GM12878 (cell line): Measurements from ENCODE around the gene CD52. TPM values are rescaled to one million over a fixed set of nuclear protein-coding genes. Genes with fewer than 3 reads are reported as not detected.

Experiments
- ATAC-seq: fragments of 200-7000 bp; cut with Tn5 transposase; 3 replicates; pipeline ENCODE4 v1.9.1; 2020; ENCODE audit warnings: mild to moderate bottlenecking, moderate library complexity
- BruUV-seq: library from RNA; stranded (reverse); fragments of 400-500 nt; replicated peaks from 2 replicates; lab custom pipeline; 2021; lab: Mats Ljungman, UMichigan
- CTCF ChIA-PET: fragments of 300-600 bp; sonication (Branson Sonifier 250); formaldehyde crosslinking; extraction: SDS; loops from one replicate; lab custom pipeline; 2021; ENCODE audit warnings: inconsistent platforms; lab: Yijun Ruan, JAX
- POLR2A ChIA-PET: fragments of 350-600 bp; formaldehyde crosslinking; extraction: SDS; loops from one replicate; lab custom pipeline; 2021; ENCODE audit warnings: inconsistent platforms; lab: Charles Lee
- RAD21 ChIA-PET: fragments of 300-600 bp; sonication (Branson Sonifier 250); formaldehyde crosslinking; loops from one replicate; lab custom pipeline; 2023; ENCODE audit warnings: antibody characterized with exemption; ENCODE audit not compliant: unreplicated experiment; lab: Charles Lee
- SMC1A ChIA-PET: fragments of 300-600 bp; sonication (Branson Sonifier 250); formaldehyde crosslinking; loops from one replicate; lab custom pipeline; 2023; ENCODE audit not compliant: unreplicated experiment, uncharacterized antibody; lab: Charles Lee
- DNase-seq: peaks from one replicate; pipeline ENCODE4 v3.0.0-alpha.2; 2011; ENCODE audit warnings: low read depth, low spot score
- FAIRE-seq: peaks from 3 replicates; lab custom pipeline; 2011; peaks lifted over from hg19 to GRCh38; lab: Jason Lieb, UNC
- H2AFZ ChIP-seq: 2 replicates; pipeline ENCODE4 v1.6.0; 2011; ENCODE audit warnings: low read depth, low read length, control low read depth; ENCODE audit not compliant: control insufficient read depth
- H3K27ac ChIP-seq: 2 replicates; pipeline ENCODE4 v1.5.1; 2011; ENCODE audit warnings: control low read depth; ENCODE audit not compliant: control insufficient read depth, insufficient read depth
- H3K27me3 ChIP-seq, 2 experiments: replicated peaks in 1 of 2; 2 replicates each; pipeline versions ENCODE4 v1.6.0 to v1.6.1; 2011; ENCODE audit warnings: low read length in 1 of 2; ENCODE audit not compliant: control insufficient read depth in 2 of 2, insufficient read depth in 2 of 2
- H3K36me3 ChIP-seq, 2 experiments: 2 replicates each; pipeline ENCODE4 v1.5.1; 2011; ENCODE audit warnings: low read length in 1 of 2; ENCODE audit not compliant: control insufficient read depth in 2 of 2, insufficient read depth in 2 of 2
- H3K4me1 ChIP-seq: 2 replicates; pipeline ENCODE4 v1.6.1; 2011; ENCODE audit warnings: mild to moderate bottlenecking, low read length, moderate library complexity, mixed read lengths; ENCODE audit not compliant: control insufficient read depth, insufficient read depth
- H3K4me2 ChIP-seq: 2 replicates; pipeline ENCODE4 v1.6.0; 2011; ENCODE audit warnings: control low read depth; ENCODE audit not compliant: control insufficient read depth, insufficient read depth
- H3K4me3 ChIP-seq: fragments of 200-600 bp; sonication (generic); 2 replicates; pipeline ENCODE4 v1.5.1; 2016
- H3K79me2 ChIP-seq: 2 replicates; pipeline ENCODE4 v1.6.0; 2011; ENCODE audit warnings: low read length; ENCODE audit not compliant: control insufficient read depth, insufficient read depth
- H3K9ac ChIP-seq: 2 replicates; pipeline ENCODE4 v1.8.0; 2011; ENCODE audit warnings: low read length, control low read depth, mixed read lengths; ENCODE audit not compliant: control insufficient read depth, insufficient read depth
- H3K9me3 ChIP-seq: replicated peaks from 3 replicates; pipeline ENCODE4 v1.5.1; 2011; ENCODE audit warnings: mild to moderate bottlenecking, low read length; ENCODE audit not compliant: control insufficient read depth, insufficient read depth
- H4K20me1 ChIP-seq: 2 replicates; pipeline ENCODE4 v1.6.0; 2011; ENCODE audit not compliant: control insufficient read depth, insufficient read depth
- CREM ChIP-seq: IDR thresholded peaks from 2 replicates; pipeline ENCODE4 v1.6.1; 2014; ENCODE audit warnings: antibody characterized with exemption, low read depth
- CUX1 ChIP-seq: IDR thresholded peaks from 2 replicates; pipeline ENCODE4 v1.6.1; 2012; ENCODE audit warnings: improper control_type of control experiment, low read depth, low read length; ENCODE audit not compliant: insufficient replicate concordance
- E2F4 ChIP-seq: IDR thresholded peaks from 2 replicates; pipeline ENCODE4 v1.6.1; 2012; ENCODE audit warnings: low read depth, low read length, improper control_type of control experiment
- E2F8 ChIP-seq: fragments of 450-650 bp; IDR thresholded peaks from 2 replicates; pipeline ENCODE4 v1.6.1; 2018; ENCODE audit warnings: mild to moderate bottlenecking, low read depth, moderate library complexity; ENCODE audit not compliant: partially characterized antibody
- KLF5 ChIP-seq: fragments of 450-650 bp; IDR thresholded peaks from 2 replicates; pipeline ENCODE4 v1.6.1; 2014; ENCODE audit warnings: mild to moderate bottlenecking; ENCODE audit not compliant: partially characterized antibody
- RCOR1 ChIP-seq: conservative IDR thresholded peaks from 2 replicates; pipeline ENCODE4 v1.6.1; 2012; ENCODE audit warnings: low read depth, low read length, improper control_type of control experiment
- SIN3A ChIP-seq: IDR thresholded peaks from 2 replicates; pipeline ENCODE4 v1.6.1; 2012; ENCODE audit warnings: low read depth, low read length, improper control_type of control experiment
- TARDBP ChIP-seq: IDR thresholded peaks from 2 replicates; pipeline ENCODE4 v1.6.1; 2016; ENCODE audit warnings: borderline replicate concordance
- TCF12 ChIP-seq: IDR thresholded peaks from 2 replicates; pipeline ENCODE4 v1.6.1; 2011; ENCODE audit warnings: low read depth, mild to moderate bottlenecking, low read length
- WGBS: methylation state at CpG from one replicate; pipeline ENCODE4 v1.1.6; 2016; ENCODE audit warnings: low lambda C conversion rate; ENCODE audit not compliant: insufficient replicate concordance, insufficient coverage; ENCODE audit errors: missing lambda C conversion rate; 5-methylcytosine and 5-hydroxymethylcytosine counted together
- in situ Hi-C: fragments of 300-500 bp; cut with MboI; formaldehyde crosslinking; loops from 9 replicates; pipeline ENCODE4 v1.14.3; 2018; ENCODE audit warnings: mixed read lengths
- intact Hi-C: fragments of 100-400 bp; cut with micrococcal nuclease; formaldehyde crosslinking; loops from one replicate; pipeline ENCODE4 v1.14.2; 2022; ENCODE audit not compliant: unreplicated experiment
- polyA plus RNA-seq, 11 experiments: library from polyadenylated mRNA; depleted of rRNA in 4 of 11; unstranded in 6 of 11; stranded (reverse) in 5 of 11; fragments of >200 nt; fragmentation: Nextera tagmentation in 4 of 11; fragmentation: Illumina TruSeq in 1 of 11; extraction: Ambion mirVana in 4 of 11; extraction: Trizol in 1 of 11; gene quantifications; 1 replicate in 1 of 11; 2 replicates in 10 of 11; pipeline versions ENCODE4 v1.2.1 to v1.2.3, GENCODE V29; 2011 to 2016; ENCODE audit warnings: inconsistent platforms in 2 of 11, missing spikeins in 2 of 11, low read depth in 1 of 11
- total RNA-seq, 4 experiments: library from RNA; depleted of rRNA in 3 of 4; stranded (reverse); fragments of >200 nt in 3 of 4; fragmentation: Illumina TruSeq in 1 of 4; extraction: Trizol in 1 of 4; gene quantifications; 2 replicates each; pipeline versions ENCODE4 v1.2.1 to v1.2.3, GENCODE V29; 2013 to 2021
- TF ChIP-seq, protein P1 (sequence below): fragments of 450-650 bp; formaldehyde crosslinking; IDR thresholded peaks from 2 replicates; pipeline ENCODE4 v1.5.0; 2022; ENCODE audit warnings: mild to moderate bottlenecking, missing genetic modification characterization
- TF ChIP-seq, protein P2 (sequence below): IDR thresholded peaks from 2 replicates; pipeline ENCODE4 v1.6.1; 2011; ENCODE audit warnings: low read depth, low read length, improper control_type of control experiment, borderline replicate concordance

Gene CD52
- total and polyA plus RNA-seq, 10 of the 15 experiments (the other 5 are each of a cell fraction or from before 2014, with no cell fraction given), result 237 to 2,736 (median 532) TPM

- RAD21 ChIA-PET, result no interaction called here
- Histone ChIP-seq H3K9me3 (no peaks in the 10 kb centered on the region), H3K4me2 (no peak overlapping the region), H2AFZ (no peak overlapping the region), H3K4me3 (no peak overlapping the region), H3K79me2 (no peaks in the 10 kb centered on the region), H3K9ac (no peak overlapping the region), H3K27me3 (peaks cover 0 to 6% of the 10 kb centered on the region in 2 experiments; a peak in 1 of 4 replicates), H3K27ac (no peak overlapping the region), H3K4me1 (peaks cover 6% of the 10 kb centered on the region; the same call in 1 of the 2 replicates), H3K36me3 (no peaks in the 10 kb centered on the region), H4K20me1 (no peaks in the 10 kb centered on the region)
- POLR2A ChIA-PET, result no interaction called here
- in situ Hi-C loops (no loop called here), intact Hi-C loops (no loop called here)
- SMC1A ChIA-PET, result no interaction called here
- no TSS peak for BruUV-seq
- CTCF ChIA-PET, result interaction anchor here (1.4 kb wide), 1 partner anchor 52 kb away, joined by 6 read pairs; no protein-coding TSS in a partner anchor
- FAIRE-seq, result no peak
- ATAC-seq, result no peak
- 98% methylated on average over 7 of the region's 7 CpGs for WGBS
- no peak for DNase-seq
- TF ChIP-seq KLF5 (no peak), TARDBP (no peak), E2F4 (no peak), SIN3A (no peak), RCOR1 (no peak), TCF12 (no peak), CREM (no peak), CUX1 (no peak), E2F8 (no peak)
- TF ChIP-seq, protein P1, sequence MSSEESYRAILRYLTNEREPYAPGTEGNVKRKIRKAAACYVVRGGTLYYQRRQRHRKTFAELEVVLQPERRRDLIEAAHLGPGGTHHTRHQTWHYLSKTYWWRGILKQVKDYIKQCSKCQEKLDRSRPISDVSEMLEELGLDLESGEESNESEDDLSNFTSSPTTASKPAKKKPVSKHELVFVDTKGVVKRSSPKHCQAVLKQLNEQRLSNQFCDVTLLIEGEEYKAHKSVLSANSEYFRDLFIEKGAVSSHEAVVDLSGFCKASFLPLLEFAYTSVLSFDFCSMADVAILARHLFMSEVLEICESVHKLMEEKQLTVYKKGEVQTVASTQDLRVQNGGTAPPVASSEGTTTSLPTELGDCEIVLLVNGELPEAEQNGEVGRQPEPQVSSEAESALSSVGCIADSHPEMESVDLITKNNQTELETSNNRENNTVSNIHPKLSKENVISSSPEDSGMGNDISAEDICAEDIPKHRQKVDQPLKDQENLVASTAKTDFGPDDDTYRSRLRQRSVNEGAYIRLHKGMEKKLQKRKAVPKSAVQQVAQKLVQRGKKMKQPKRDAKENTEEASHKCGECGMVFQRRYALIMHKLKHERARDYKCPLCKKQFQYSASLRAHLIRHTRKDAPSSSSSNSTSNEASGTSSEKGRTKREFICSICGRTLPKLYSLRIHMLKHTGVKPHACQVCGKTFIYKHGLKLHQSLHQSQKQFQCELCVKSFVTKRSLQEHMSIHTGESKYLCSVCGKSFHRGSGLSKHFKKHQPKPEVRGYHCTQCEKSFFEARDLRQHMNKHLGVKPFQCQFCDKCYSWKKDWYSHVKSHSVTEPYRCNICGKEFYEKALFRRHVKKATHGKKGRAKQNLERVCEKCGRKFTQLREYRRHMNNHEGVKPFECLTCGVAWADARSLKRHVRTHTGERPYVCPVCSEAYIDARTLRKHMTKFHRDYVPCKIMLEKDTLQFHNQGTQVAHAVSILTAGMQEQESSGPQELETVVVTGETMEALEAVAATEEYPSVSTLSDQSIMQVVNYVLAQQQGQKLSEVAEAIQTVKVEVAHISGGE, result no peak
- TF ChIP-seq, protein P2, sequence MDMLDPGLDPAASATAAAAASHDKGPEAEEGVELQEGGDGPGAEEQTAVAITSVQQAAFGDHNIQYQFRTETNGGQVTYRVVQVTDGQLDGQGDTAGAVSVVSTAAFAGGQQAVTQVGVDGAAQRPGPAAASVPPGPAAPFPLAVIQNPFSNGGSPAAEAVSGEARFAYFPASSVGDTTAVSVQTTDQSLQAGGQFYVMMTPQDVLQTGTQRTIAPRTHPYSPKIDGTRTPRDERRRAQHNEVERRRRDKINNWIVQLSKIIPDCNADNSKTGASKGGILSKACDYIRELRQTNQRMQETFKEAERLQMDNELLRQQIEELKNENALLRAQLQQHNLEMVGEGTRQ, result no peak
These were observed 19.4 kb downstream of the CD52 start for GRCh38 chr1:26337206-26337535.
